ENCODE measurements around the gene ZFP28. TPM values are rescaled to one million over a fixed set of nuclear protein-coding genes. Genes with fewer than 3 reads are reported as not detected.

Gene ZFP28
- total RNA-seq, 1 donor from 2014 or later, result 1.9 TPM

- H3K4me1 Mint-ChIP-seq (ENCODE audit: unreplicated experiment), result no peaks in the 10 kb centered on the region
- peaks cover 56% of the 10 kb centered on the region for H3K9me3 Mint-ChIP-seq (ENCODE audit: unreplicated experiment)
- peaks cover 3% of the 10 kb centered on the region for H3K27me3 Mint-ChIP-seq (ENCODE audit: unreplicated experiment)
- no peak for DNase-seq (ENCODE audit: low spot score)
- H3K36me3 Mint-ChIP-seq (ENCODE audit: low read depth, unreplicated experiment), result peaks cover 37% of the 10 kb centered on the region
- no peak overlapping the region for H3K27ac Mint-ChIP-seq (ENCODE audit: unreplicated experiment)
- TF ChIP-seq CTCF (IDR thresholded peaks at IDR 0.05; ENCODE audit: unreplicated experiment), result no peak
- H3K4me3 Mint-ChIP-seq (ENCODE audit: unreplicated experiment), result no peak overlapping the region
These were observed 13.4 kb upstream of the ZFP28 start for GRCh38 chr19:56525214-56525860.

GRCh38 chr19:56537442-56537841 lies 1.3 kb upstream of the ZFP28 start:
- DNase-seq (ENCODE audit: low spot score), result no peak
- H3K4me1 Mint-ChIP-seq (ENCODE audit: unreplicated experiment), result peaks cover 10% of the 10 kb centered on the region
- peak overlapping the region; percentile 48 for H3K27ac Mint-ChIP-seq (ENCODE audit: unreplicated experiment)
- TF ChIP-seq CTCF (IDR thresholded peaks at IDR 0.05; ENCODE audit: unreplicated experiment), result no peak
- peaks cover 13% of the 10 kb centered on the region for H3K27me3 Mint-ChIP-seq (ENCODE audit: unreplicated experiment)
- H3K36me3 Mint-ChIP-seq (ENCODE audit: low read depth, unreplicated experiment), result peaks cover 45% of the 10 kb centered on the region
- H3K9me3 Mint-ChIP-seq (ENCODE audit: unreplicated experiment), result peaks cover 47% of the 10 kb centered on the region
- peak overlapping the region; percentile 87 for H3K4me3 Mint-ChIP-seq (ENCODE audit: unreplicated experiment)

GRCh38 chr19:56538254-56538760 lies 441 bp upstream of the ZFP28 start:
- Mint-ChIP-seq H3K4me1 (ENCODE audit: unreplicated experiment) (peaks cover 10% of the 10 kb centered on the region), H3K4me3 (ENCODE audit: unreplicated experiment) (peak overlapping the region; percentile 87), H3K27ac (ENCODE audit: unreplicated experiment) (no peak overlapping the region), H3K9me3 (ENCODE audit: unreplicated experiment) (peaks cover 42% of the 10 kb centered on the region), H3K36me3 (ENCODE audit: low read depth, unreplicated experiment) (peaks cover 48% of the 10 kb centered on the region), H3K27me3 (ENCODE audit: unreplicated experiment) (peaks cover 13% of the 10 kb centered on the region)
- no peak for TF ChIP-seq CTCF (IDR thresholded peaks at IDR 0.05; ENCODE audit: unreplicated experiment)
- peak; percentile 68 for DNase-seq (ENCODE audit: low spot score)

GRCh38 chr19:56543776-56544175 lies 5.0 kb downstream of the ZFP28 start:
- H3K27me3 Mint-ChIP-seq (ENCODE audit: unreplicated experiment), result peaks cover 14% of the 10 kb centered on the region
- TF ChIP-seq CTCF (IDR thresholded peaks at IDR 0.05; ENCODE audit: unreplicated experiment), result no peak
- peaks cover 32% of the 10 kb centered on the region for H3K9me3 Mint-ChIP-seq (ENCODE audit: unreplicated experiment)
- no peak overlapping the region for H3K27ac Mint-ChIP-seq (ENCODE audit: unreplicated experiment)
- H3K4me1 Mint-ChIP-seq (ENCODE audit: unreplicated experiment), result peaks cover 5% of the 10 kb centered on the region
- H3K4me3 Mint-ChIP-seq (ENCODE audit: unreplicated experiment), result no peak overlapping the region
- peaks cover 56% of the 10 kb centered on the region for H3K36me3 Mint-ChIP-seq (ENCODE audit: low read depth, unreplicated experiment)
- DNase-seq (ENCODE audit: low spot score), result no peak

GRCh38 chr19:56547535-56547934 lies 8.8 kb downstream of the ZFP28 start:
- Mint-ChIP-seq H3K9me3 (ENCODE audit: unreplicated experiment) (peaks cover 28% of the 10 kb centered on the region), H3K27me3 (ENCODE audit: unreplicated experiment) (peaks cover 8% of the 10 kb centered on the region), H3K27ac (ENCODE audit: unreplicated experiment) (no peak overlapping the region), H3K4me3 (ENCODE audit: unreplicated experiment) (no peak overlapping the region), H3K36me3 (ENCODE audit: low read depth, unreplicated experiment) (peaks cover 47% of the 10 kb centered on the region), H3K4me1 (ENCODE audit: unreplicated experiment) (no peaks in the 10 kb centered on the region)
- no peak for DNase-seq (ENCODE audit: low spot score)
- TF ChIP-seq CTCF (IDR thresholded peaks at IDR 0.05; ENCODE audit: unreplicated experiment), result no peak
